B cell (primary cell): ENCODE results near the gene PDK3.
A peak's percentile ranks its signal among the peaks of the same experiment; 100 is the strongest.

Experiments
- CTCF ChIP-seq: fragments of 200-600 bp; IDR thresholded peaks from one replicate; pipeline ENCODE4 v1.8.0; 2022; ENCODE audit warnings: antibody characterized with exemption, mild to moderate bottlenecking
- EZH2 ChIP-seq: IDR thresholded peaks from 2 replicates; pipeline ENCODE4 v1.6.1; 2012; ENCODE audit warnings: borderline replicate concordance, low read depth, mild to moderate bottlenecking, moderate library complexity, low read length; ENCODE audit not compliant: insufficient read depth, poor library complexity, severe bottlenecking

GRCh38 chrX:24498975-24499374, 33.9 kb downstream of the PDK3 start:
- TF ChIP-seq CTCF (peak; percentile 66), EZH2 (no peak)
